Activated CD8-positive, alpha-beta T cell treated with anti-CD3 and anti-CD28 coated beads for 36 hours (primary cell): ENCODE data around the gene PKIG. TPM values are rescaled to one million over a fixed set of nuclear protein-coding genes. Genes with fewer than 3 reads are reported as not detected.

Experiments used
- ATAC-seq: fragments of 200-7000 bp; cut with Tn5 transposase; one replicate; pipeline ENCODE4 v1.10.0; 2021; ENCODE audit warnings: mild to moderate bottlenecking, moderate library complexity
- CTCF ChIA-PET: fragments of 350-600 bp; sonication (Branson Sonifier 250); formaldehyde crosslinking; loops from one replicate; lab custom pipeline; 2021; ENCODE audit warnings: antibody characterized with exemption; lab: Charles Lee
- POLR2A ChIA-PET: fragments of 350-600 bp; sonication (Branson Sonifier 250); formaldehyde crosslinking; loops from one replicate; lab custom pipeline; 2021; ENCODE audit warnings: antibody characterized with exemption; lab: Charles Lee
- DNase-seq: peaks from one replicate; pipeline ENCODE4 v3.0.0-alpha.2; 2020
- H3K27ac Mint-ChIP-seq: one replicate; pipeline ENCODE4 v1.8.0; 2021; ENCODE audit warnings: mild to moderate bottlenecking, mixed read lengths
- H3K27me3 Mint-ChIP-seq: one replicate; pipeline ENCODE4 v1.8.0; 2021; ENCODE audit warnings: mixed read lengths
- H3K36me3 Mint-ChIP-seq: one replicate; pipeline ENCODE4 v1.8.0; 2021; ENCODE audit warnings: low read depth, mixed read lengths
- H3K4me1 Mint-ChIP-seq: one replicate; pipeline ENCODE4 v1.8.0; 2021; ENCODE audit warnings: low read depth, mixed read lengths
- H3K4me3 Mint-ChIP-seq: one replicate; pipeline ENCODE4 v1.8.0; 2021; ENCODE audit warnings: mild to moderate bottlenecking, moderate library complexity, mixed read lengths
- H3K9me3 Mint-ChIP-seq: one replicate; pipeline ENCODE4 v1.8.0; 2021; ENCODE audit warnings: mixed read lengths
- intact Hi-C: fragments of 100-400 bp; cut with micrococcal nuclease; formaldehyde crosslinking; loops from one replicate; pipeline ENCODE4 v1.10.0; 2022
- total RNA-seq, 2 experiments: library from RNA; stranded (reverse); gene quantifications; one replicate each; pipeline ENCODE4 v1.2.3, GENCODE V29; 2021
- TF ChIP-seq, protein P1 (sequence below): fragments of 200-600 bp; IDR thresholded peaks from one replicate; pipeline ENCODE4 v1.8.0; 2022; ENCODE audit warnings: antibody characterized with exemption, mild to moderate bottlenecking

The PKIG gene
- total RNA-seq, 2 experiments from 2014 or later = 4.8 TPM

DNA sequence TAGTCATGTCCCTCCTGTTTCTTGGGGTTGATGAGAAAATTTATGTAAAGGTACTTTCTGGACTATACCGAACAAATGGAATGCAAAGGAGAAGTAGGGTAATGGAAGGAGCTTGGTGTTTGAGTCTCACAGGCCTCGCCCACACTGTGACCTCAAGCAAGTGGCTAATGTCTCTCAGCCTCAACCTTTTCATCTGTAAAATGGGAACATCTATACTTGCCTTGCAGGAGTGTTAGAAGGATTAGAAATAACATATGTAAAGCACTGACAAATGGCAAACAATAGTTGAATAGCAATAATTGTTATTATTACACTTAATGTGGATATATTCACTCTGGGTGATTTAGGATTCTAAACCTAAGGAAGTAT is 8.9 kb upstream of the PKIG start:
- DNase-seq = no peak
- intact Hi-C loops = no loop called here
- no peak for ATAC-seq
- Mint-ChIP-seq H3K4me3 (no peak overlapping the region), H3K27ac (no peak overlapping the region), H3K4me1 (peaks cover 16% of the 10 kb centered on the region), H3K36me3 (no peaks in the 10 kb centered on the region), H3K27me3 (no peaks in the 10 kb centered on the region), H3K9me3 (no peaks in the 10 kb centered on the region)
- CTCF ChIA-PET = no interaction called here
- TF ChIP-seq, protein P1, sequence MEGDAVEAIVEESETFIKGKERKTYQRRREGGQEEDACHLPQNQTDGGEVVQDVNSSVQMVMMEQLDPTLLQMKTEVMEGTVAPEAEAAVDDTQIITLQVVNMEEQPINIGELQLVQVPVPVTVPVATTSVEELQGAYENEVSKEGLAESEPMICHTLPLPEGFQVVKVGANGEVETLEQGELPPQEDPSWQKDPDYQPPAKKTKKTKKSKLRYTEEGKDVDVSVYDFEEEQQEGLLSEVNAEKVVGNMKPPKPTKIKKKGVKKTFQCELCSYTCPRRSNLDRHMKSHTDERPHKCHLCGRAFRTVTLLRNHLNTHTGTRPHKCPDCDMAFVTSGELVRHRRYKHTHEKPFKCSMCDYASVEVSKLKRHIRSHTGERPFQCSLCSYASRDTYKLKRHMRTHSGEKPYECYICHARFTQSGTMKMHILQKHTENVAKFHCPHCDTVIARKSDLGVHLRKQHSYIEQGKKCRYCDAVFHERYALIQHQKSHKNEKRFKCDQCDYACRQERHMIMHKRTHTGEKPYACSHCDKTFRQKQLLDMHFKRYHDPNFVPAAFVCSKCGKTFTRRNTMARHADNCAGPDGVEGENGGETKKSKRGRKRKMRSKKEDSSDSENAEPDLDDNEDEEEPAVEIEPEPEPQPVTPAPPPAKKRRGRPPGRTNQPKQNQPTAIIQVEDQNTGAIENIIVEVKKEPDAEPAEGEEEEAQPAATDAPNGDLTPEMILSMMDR = no peak
- POLR2A ChIA-PET = interaction anchor here (0.5 to 0.6 kb wide), 2 partner anchors 9 to 789 kb away, joined by 3 read pairs; no protein-coding TSS in a partner anchor

GRCh38 chr20:44574372-44574771 is 8.0 kb upstream of the PKIG start:
- H3K27me3 Mint-ChIP-seq = no peaks in the 10 kb centered on the region
- H3K4me3 Mint-ChIP-seq = no peak overlapping the region
- no peak for DNase-seq
- no peak overlapping the region for H3K27ac Mint-ChIP-seq
- ATAC-seq = no peak
- CTCF ChIA-PET = interaction anchor here (1.0 to 2.1 kb wide), 3 partner anchors 11 to 32 kb away, joined by 3 to 7 read pairs (median 4); no protein-coding TSS in a partner anchor
- POLR2A ChIA-PET = no interaction called here
- no peaks in the 10 kb centered on the region for H3K9me3 Mint-ChIP-seq
- H3K4me1 Mint-ChIP-seq = peaks cover 16% of the 10 kb centered on the region
- intact Hi-C loops = no loop called here
- TF ChIP-seq, protein P1 = no peak
- H3K36me3 Mint-ChIP-seq = no peaks in the 10 kb centered on the region

DNA sequence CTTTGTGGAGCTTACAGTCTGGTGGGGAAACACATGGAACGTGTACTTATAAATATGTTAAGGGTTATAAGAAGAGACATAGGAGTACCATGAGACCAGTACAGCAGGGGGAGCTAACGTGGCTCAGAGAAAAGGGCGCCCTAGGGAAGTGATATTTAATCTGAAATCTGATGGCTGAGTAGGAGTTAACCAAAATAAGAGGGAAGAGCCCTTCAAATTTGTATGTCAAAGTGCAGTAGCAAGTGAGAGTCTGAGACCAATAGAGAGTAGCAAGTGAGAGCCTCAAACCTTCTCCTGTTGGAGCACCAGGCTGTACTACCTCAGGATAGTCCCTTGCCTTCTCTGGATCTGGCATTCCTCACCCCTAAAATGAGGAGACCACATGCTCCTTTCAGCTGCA is 6.1 kb upstream of the PKIG start:
- peak; percentile 38 for DNase-seq
- POLR2A ChIA-PET = interaction anchor here (0.6 kb wide), 1 partner anchor 21 kb away, joined by 3 read pairs; no protein-coding TSS in a partner anchor
- H3K27ac Mint-ChIP-seq = peak overlapping the region; percentile 11

DNA sequence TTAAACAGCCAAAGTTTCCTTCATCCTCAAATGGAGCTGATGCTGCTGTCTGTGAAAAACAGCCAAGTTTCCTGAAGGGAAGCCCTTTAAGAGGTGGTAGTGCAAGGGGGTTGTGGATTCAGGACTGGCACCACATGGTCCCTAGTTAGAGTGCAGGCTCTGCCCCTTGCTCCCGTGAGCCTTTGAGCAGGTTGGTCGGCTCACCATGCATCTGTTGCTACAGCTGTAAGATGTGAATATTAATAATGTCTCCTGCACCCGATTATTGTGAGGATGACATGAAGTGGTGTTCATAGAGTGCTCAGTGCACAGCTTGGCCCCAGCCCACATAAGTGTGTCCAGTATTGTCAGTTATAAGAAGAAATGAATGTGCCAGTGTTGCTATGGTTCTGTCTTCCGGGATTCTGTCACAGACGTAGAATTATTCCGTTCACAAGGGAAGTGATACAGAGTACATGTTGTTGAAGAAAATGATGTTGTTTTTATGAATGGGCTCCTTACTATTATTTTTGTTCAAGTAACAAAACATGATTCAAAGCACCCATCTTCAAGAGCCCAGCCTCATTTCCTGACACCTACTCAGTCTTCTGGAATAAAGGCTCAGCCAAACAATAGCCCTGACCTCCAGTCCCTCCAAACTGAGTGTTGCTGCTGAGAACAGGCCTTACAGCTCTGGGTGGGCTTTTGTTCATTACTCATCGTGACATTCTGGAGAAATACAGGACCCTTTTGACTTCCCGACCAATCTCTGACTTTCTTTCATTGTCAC is 2.9 kb upstream of the PKIG start:
- POLR2A ChIA-PET = no interaction called here
- peaks cover 12% of the 10 kb centered on the region for H3K4me1 Mint-ChIP-seq

More for the DNA sequence above, 6.1 kb upstream of the PKIG start:
- Mint-ChIP-seq H3K36me3 (no peaks in the 10 kb centered on the region), H3K27me3 (no peaks in the 10 kb centered on the region), H3K4me1 (peaks cover 14% of the 10 kb centered on the region), H3K9me3 (no peaks in the 10 kb centered on the region), H3K4me3 (no peak overlapping the region)
- intact Hi-C loops = no loop called here
- CTCF ChIA-PET = interaction anchor here (0.9 to 2.1 kb wide), 8 partner anchors 9 to 191 kb away, joined by 3 to 7 read pairs (median 4); no protein-coding TSS in a partner anchor
- peak; percentile 39 for ATAC-seq
- TF ChIP-seq, protein P1 = no peak

More for the DNA sequence above, 2.9 kb upstream of the PKIG start:
- no peak overlapping the region for H3K4me3 Mint-ChIP-seq
- intact Hi-C loops = no loop called here
- H3K36me3 Mint-ChIP-seq = no peaks in the 10 kb centered on the region
- CTCF ChIA-PET = no interaction called here
- TF ChIP-seq, protein P1 = no peak
- no peaks in the 10 kb centered on the region for H3K9me3 Mint-ChIP-seq
- ATAC-seq = no peak
- no peak for DNase-seq
- no peaks in the 10 kb centered on the region for H3K27me3 Mint-ChIP-seq
- H3K27ac Mint-ChIP-seq = no peak overlapping the region
